ENCODE results near the gene FOSB.

DNA sequence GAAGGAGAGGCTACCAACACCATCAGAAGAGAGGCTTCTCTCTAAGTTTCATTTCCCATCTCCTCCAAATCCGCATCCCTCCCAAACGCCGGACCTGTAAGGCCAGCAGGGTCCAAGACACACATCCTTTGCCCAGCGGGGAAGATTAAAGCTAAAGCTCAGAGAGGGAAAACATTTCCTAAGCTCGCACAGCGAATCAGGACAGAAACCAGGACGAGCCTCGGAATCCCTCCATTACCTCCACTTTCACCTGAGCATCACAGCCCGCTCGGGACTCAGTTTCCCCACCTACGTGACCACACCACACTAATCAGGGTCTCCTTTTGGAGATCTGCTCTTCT is 711 bp upstream of the FOSB start:
- TF ChIP-seq, protein P1, sequence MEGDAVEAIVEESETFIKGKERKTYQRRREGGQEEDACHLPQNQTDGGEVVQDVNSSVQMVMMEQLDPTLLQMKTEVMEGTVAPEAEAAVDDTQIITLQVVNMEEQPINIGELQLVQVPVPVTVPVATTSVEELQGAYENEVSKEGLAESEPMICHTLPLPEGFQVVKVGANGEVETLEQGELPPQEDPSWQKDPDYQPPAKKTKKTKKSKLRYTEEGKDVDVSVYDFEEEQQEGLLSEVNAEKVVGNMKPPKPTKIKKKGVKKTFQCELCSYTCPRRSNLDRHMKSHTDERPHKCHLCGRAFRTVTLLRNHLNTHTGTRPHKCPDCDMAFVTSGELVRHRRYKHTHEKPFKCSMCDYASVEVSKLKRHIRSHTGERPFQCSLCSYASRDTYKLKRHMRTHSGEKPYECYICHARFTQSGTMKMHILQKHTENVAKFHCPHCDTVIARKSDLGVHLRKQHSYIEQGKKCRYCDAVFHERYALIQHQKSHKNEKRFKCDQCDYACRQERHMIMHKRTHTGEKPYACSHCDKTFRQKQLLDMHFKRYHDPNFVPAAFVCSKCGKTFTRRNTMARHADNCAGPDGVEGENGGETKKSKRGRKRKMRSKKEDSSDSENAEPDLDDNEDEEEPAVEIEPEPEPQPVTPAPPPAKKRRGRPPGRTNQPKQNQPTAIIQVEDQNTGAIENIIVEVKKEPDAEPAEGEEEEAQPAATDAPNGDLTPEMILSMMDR (conservative IDR thresholded peaks at IDR 0.05 in 1 of 2, IDR thresholded peaks at IDR 0.05 in 1 of 2; ENCODE audit: low read depth in 1 of 2, low read length in 2 of 2) = no peak
- TF ChIP-seq EZH2 (IDR thresholded peaks at IDR 0.05; ENCODE audit: low read length, missing control alignments) = no peak

All from fibroblast of lung (primary cell).